HG03175 (cell line): ENCODE measurements around the gene ZSWIM8.
"Not testable (repeated sequence)": the region's sequence is repeated elsewhere in the genome, so short reads cannot be mapped to it uniquely, and the experiment has no call there.

Source experiments
- ATAC-seq: cut with Tn5 transposase; IDR thresholded peaks from one replicate; pipeline ENCODE4 v1.9.1; 2021; ENCODE audit warnings: mild to moderate bottlenecking, moderate library complexity; ENCODE audit not compliant: unreplicated experiment

ZSWIM8 gene

GRCh38 chr10:73772281-73773151, 12.9 kb upstream of the ZSWIM8 start:
- ATAC-seq: peak; percentile 61

DNA sequence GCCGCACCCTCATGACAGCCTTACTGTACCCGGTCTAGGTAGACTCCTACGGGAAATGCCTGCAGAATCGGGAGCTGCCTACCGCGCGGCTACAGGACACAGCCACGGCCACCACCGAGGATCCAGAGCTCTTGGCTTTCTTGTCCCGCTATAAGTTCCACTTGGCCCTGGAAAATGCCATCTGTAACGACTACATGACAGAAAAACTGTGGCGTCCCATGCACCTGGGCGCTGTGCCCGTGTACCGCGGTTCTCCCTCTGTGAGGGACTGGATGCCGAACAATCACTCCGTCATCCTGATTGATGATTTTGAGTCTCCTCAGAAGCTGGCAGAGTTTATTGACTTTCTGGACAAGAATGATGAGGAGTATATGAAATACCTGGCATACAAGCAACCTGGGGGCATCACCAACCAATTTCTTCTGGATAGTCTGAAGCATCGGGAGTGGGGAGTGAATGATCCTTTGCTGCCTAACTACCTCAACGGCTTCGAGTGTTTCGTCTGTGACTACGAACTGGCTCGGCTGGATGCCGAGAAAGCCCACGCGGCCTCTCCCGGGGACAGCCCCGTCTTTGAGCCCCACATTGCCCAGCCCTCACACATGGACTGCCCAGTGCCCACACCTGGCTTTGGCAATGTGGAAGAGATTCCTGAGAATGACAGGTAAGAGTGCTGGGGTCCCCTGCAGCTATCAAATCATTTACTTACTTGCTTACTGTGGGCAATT, 12.1 kb upstream of the ZSWIM8 start:
- ATAC-seq: no peak

DNA sequence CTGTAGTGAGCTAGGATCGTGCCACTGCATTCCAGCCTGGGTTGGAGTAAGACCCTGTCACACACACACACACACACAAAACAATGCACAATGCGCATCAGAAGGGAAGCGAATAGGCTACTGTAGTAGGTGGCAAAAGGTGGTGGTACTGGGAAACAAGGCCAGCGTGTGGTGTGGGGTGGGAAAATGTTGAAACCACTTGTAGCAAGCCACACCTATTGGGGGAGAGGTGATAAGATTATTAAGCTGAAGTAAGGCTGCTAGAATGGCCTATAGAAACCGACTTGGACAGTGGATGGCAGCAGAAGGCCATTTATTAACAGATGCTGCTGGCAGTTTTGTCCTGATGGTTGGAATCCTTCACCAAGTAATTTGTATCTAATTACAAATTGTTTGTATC, 10.8 kb upstream of the ZSWIM8 start:
- no peak for ATAC-seq

DNA sequence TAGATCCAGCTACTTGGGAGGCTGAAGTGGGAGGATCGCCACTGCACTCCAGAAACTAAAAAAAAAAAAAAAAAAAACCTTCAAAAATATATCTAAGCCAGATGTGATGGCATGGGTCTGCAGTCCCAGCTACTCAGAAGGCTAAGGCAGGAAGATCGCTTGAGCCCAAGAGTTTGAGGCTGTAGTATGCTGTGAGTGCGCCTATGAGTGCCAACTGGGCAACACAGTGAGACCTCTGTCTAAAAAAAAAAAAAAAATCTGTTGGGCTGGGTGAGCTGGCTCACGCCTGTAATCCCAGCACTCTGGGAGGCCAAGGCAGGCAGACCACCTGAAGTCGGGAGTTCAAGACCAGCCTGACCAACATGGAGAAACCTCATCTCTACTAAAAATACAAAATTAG, 6.4 kb upstream of the ZSWIM8 start:
- no peak for ATAC-seq

DNA sequence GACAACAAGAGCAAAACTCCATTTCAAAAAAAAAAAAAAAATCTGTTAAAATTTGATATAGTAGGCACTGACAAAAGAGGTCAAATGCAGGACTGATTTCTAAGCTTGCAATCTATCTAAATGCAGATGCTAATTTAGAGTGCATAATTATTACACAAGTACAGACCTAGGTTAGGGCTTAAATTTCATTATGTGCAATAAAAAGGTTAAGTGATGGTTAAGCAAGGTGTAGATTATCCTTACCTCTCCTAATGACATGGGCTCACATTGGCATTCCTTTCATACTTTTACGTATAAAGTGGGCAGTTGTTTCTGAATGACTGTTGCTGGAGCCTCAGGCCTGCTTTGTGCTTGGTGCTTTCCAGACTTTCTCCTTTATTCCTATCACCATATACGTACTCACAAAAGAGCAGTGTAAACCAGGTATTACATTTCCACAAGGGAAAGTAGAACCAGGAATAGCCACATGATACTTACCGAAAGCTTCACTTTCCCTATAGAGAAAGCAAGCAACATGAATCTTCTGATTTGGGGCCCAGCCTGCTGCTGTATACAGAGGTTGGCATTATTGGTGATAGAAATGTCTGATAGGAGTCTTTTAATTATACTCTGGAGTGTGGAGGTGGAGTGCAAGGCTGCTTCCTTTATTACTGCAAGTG, 5.7 kb upstream of the ZSWIM8 start:
- ATAC-seq: no peak

DNA sequence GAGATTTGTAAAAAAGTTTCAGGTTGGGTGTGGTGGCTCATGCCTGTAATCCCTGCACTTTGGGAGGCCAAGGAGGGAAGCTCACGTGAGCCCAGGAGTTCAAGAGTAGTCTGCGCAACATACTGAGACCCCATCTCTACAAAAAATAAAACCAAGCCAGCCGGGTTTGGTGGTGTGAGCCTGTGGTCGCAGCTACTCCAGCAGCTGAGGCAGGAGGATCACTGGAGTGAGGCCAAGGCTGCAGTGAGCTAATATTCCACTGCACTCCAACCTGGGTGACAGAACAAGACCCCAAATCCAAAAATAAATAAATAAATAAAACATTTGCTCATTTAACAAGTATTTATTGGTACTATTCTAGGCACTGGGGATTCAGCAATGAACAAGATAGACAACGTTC, 5.1 kb upstream of the ZSWIM8 start:
- ATAC-seq: no peak

DNA sequence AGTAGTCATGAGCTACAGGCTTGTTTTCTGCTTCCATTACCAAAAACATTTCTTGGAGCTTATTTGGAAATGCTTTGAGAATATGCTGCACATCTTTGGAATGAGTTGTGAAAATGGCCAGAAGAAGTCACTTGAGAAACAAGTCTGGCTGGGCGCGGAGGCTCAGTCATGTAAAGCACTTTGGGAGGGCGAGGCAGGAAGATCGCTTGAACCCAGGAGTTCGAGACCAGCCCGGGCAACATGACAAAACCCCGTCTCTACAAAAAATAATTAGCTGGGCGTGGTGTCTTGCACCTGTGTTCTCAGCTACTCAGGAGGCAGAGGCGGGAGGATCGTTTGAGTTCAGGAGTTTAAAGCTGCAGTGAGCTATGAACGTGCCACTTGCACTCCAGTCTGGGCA, 4.4 kb upstream of the ZSWIM8 start:
- ATAC-seq: no peak

- no peak for ATAC-seq
Measured at GRCh38 chr10:73781548-73781878, 3.9 kb upstream of the ZSWIM8 start.

DNA sequence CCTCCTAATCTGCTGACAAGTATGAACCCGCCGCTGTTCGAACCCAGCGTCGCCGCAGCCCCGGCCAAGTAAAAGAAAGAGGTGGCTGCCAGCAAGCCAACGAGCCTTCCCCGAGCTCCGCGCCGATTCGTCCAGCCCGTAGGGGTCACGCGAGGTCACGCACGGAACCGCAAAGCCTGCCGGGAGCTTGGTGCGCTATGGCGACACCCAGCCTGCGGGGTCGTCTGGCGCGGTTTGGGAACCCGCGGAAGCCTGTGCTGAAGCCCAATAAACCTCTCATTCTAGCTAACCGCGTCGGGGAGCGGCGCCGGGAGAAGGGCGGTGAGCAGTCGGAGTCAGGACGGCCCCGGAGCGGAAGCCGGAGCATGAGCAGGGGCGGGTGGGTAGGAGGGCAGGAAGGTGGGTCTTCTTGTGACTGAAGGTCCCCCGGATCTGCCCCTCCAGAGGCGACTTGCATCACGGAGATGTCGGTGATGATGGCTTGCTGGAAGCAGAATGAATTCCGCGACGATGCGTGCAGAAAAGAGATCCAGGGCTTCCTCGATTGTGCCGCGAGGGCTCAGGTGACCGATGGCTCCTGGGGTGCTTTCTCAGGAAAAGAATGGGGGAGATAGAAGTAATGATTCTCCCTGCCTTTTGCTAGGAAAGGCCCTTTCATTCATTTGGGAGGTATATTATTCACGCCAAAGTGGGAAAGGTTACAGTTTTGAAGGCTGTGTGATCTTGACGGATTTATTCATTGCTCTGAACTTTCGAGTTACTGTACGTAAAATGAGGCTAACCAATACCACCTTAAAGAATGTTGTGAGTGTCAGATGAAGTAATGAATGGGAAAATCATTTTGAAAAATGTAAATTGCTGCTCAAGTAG, 3.3 kb upstream of the ZSWIM8 start, which contains the start of gene CHCHD1:
Gene CHCHD1 (plus strand): TSS at position 170 of the 870 bp plus-strand sequence. CDS start 28 bp downstream, at position 198.
- ATAC-seq: peak; percentile 55

DNA sequence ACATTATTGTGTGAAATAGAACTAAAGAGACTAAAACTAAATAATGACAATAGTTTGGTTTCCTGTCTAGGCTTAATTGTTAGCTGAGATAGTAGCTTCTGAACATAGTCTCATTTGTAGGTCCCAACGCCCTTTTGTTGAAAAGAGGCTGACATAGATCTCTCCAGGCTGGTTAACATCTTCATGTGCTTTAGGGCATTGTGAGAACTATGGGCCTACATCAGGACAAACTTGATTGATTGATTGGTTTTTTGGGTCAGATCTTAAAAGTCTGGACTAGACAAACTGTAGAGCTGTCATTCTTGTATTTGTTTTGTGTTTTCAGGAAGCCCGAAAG, 2.7 kb upstream of the ZSWIM8 start:
- ATAC-seq: no peak

- peak; percentile 3 for ATAC-seq
Measured at GRCh38 chr10:73785721-73786511, 510 bp downstream of the ZSWIM8 start.

DNA sequence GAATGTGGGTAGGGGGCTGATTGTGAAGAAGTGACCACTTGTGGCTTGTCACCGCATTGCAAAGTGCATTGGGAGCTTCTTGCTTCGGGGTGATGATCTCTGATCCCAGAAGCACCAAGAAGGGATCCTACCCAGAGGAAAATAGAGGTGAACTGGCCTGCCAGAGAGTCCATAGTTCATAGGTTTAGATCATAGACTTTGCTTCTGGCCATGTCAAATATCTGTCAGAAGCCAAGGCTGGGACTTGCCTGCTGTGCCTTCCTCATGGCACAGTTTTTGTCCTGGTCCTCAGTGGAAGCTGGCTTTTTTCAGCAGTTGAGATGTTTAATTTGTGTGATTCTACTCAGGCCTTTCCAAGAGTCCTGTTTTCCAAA, 1.1 kb downstream of the ZSWIM8 start:
- ATAC-seq: no peak

DNA sequence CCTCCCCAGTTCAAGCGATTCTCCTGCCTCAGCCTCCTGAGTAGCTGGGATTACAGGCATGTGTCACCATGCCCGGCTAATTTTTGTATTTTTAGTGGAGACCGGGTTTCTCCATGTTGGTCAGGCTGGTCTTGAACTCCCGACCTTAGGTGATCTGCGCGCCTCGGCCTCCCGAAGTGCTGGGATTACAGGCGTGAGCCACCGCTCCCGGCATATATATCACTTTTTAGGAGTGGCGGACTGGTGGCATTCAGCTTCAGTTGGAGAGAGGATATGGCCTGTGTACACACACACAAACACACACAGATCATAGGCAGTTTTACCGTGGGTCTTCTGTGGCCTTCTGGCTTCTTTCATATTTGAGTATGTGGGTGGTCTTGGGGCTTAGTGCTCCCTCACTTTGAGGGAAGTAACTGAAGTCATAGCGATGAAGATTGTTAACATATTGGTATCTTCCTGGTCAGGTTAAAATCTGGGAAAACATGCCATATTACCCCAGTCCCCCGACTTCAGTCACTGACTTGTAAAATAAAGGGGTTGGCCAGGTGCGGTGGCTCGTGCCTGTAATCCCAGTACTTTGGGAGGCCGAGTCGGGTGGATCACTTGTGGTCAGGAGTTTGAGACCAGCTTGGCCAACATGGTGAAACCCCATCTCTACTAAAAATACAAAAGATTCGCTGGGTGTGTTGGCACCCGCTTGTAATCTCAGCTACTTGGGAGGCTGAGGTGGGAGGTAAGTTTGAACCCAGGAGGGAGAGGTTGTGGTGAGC, 1.8 kb downstream of the ZSWIM8 start:
- ATAC-seq: not testable (repeated sequence)

DNA sequence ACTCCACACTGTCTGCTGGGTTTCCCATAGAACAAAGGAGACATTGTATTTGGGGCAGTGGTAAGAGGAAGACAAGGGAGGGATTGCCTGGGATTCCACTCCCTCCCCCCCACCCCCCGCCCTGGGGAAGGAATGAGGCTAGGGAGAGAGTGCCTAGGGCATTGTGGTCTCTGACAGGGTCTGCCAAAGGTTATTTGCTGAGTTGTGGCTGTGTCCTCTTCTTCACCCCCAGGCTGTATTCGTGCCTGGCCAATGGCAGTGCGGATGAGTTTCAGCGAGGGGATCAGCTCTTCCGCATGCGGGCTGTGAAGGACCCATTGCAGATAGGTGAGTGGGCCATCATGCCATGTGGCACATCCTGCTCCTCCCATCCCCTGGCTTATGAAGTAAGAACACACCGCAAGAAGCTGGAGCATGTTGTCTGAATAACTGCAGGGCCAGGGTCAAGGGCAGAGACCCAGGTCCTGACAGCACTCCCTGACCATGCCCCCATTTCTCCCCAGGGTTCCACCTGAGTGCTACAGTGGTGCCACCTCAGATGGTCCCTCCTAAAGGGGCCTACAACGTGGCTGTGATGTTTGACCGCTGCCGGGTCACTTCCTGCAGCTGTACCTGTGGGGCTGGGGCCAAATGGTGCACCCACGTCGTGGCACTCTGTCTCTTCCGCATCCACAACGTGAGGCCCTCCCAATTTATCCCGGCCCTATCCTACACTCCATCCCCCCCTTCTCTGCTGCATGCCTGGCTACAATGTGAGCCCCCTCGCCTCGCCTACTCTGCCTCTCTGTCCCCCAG, 3.7 kb downstream of the ZSWIM8 start:
- no peak for ATAC-seq

DNA sequence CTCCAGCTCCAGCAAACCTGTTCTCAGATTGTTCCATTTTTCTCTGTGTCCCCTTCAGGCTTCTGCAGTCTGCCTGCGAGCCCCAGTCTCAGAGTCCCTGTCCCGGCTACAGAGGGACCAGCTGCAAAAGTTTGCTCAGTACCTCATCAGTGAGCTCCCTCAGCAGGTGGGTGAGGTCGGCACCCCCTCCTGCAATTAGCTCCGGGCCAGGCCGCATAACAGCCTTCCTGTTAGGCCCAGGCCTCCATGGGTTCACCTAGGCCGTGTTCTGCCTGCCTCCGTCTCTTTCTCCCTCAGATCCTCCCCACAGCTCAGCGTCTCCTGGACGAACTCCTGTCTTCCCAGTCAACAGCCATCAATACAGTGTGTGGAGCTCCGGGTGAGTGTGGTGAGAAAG, 4.3 kb downstream of the ZSWIM8 start:
- ATAC-seq: no peak

DNA sequence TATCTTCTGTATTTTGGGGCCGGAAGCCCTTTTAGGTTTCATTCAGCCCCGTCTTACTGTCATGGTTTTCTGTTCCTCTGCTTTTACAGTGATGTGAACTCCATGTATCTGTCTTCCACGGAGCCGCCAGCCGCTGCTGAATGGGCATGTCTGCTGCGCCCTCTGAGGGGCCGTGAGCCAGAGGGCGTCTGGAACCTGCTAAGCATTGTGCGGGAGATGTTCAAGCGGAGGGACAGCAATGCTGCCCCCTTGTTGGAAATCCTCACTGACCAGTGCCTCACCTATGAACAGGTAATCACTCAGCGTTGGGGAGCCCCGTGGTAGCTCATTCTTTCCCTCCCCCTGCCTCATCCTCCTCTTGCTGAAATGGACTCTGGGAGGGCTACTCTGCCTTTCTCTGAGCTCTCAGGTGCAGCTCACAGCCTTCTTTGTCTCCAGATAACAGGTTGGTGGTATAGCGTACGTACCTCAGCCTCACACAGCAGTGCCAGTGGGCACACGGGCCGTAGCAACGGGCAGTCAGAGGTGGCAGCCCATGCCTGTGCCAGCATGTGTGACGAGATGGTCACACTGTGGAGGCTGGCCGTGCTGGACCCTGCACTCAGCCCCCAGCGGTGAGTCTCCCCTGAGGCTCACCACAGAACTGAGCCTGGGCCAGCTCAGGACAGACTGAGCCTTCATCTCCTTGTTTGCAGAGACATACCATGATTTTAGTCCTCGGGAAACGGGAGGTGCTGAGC, 5.7 kb downstream of the ZSWIM8 start:
- no peak for ATAC-seq

DNA sequence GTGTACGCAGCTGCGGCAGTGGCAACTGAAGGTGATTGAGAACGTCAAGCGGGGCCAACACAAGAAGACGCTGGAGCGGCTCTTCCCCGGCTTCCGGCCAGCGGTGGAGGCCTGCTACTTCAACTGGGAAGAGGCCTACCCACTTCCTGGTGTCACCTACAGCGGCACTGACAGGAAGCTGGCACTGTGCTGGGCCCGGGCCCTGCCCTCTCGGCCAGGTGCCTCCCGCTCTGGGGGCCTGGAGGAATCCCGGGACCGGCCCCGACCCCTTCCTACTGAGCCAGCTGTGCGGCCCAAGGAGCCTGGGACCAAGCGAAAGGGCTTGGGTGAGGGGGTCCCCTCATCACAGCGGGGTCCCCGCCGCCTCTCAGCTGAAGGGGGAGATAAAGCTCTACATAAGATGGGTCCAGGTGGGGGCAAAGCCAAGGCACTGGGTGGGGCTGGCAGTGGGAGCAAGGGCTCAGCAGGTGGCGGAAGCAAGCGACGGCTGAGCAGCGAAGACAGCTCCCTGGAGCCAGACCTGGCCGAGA, 6.5 kb downstream of the ZSWIM8 start:
- no peak for ATAC-seq

GRCh38 chr10:73793456-73793855, 8.1 kb downstream of the ZSWIM8 start:
- ATAC-seq: no peak
